ENCODE results near the gene PCGF5.

PCGF5 gene

DNA sequence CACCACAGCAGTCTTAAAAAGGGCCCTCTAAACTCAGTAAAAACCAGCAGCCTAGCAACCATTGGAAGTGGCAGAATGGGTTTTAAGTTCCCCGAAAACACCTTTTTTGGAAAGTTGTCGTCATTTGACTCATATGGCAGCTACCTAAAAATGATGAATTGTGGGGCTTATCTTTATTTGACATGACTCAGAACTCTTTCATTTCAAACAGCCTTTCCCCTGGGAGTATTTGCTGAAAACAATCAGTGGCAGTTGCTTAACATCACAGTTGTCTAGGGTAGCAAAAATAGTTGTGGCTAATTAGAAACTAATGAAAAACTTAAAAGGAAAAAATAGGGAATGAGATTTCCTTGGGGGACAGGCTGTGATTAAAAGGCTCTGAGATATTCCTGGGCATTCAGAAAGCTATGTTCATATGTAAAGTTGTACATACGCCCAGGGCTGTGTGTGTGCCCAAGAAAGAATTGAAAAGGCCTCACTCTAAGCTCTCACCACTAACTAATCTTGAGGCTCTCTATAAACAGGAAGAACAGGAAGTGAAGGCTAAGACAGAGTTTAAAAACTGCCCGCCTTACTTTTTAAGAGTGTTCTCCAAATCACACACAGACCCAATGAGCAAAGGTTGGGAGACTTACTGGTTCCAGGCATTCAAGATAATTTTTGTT, 108.0 kb downstream of the PCGF5 start:
- DNase-seq (ENCODE audit: low read depth in 2 of 2) = no peak
